Vagina (tissue), 2 donors: ENCODE results near the gene IQCF5.

Experiments
- POLR2A ChIP-seq, 2 donors: fragments of 450-650 bp; IDR thresholded peaks; one replicate each; pipeline ENCODE4 v1.6.1; 2017; ENCODE audit warnings: antibody characterized with exemption in 2 of 2, mild to moderate bottlenecking in 2 of 2, moderate library complexity in 2 of 2
- POLR2AphosphoS5 ChIP-seq, 2 donors: sonication (generic); formaldehyde crosslinking; IDR thresholded peaks; one replicate each; pipeline ENCODE4 v1.9.0; 2017; ENCODE audit warnings: antibody characterized with exemption in 2 of 2, mild to moderate bottlenecking in 2 of 2, low read depth in 1 of 2; ENCODE audit not compliant: insufficient read depth in 1 of 2
- TF ChIP-seq, protein P1 (sequence below), 3 experiments: fragments of 450-650 bp in 2 of 3; fragments of 200-600 bp in 1 of 3; sonication (generic) in 1 of 3; IDR thresholded peaks; one replicate each; pipeline ENCODE4 v1.5.1; 2017 to 2019; ENCODE audit warnings: antibody characterized with exemption in 3 of 3, mild to moderate bottlenecking in 2 of 3, moderate library complexity in 2 of 3

DNA sequence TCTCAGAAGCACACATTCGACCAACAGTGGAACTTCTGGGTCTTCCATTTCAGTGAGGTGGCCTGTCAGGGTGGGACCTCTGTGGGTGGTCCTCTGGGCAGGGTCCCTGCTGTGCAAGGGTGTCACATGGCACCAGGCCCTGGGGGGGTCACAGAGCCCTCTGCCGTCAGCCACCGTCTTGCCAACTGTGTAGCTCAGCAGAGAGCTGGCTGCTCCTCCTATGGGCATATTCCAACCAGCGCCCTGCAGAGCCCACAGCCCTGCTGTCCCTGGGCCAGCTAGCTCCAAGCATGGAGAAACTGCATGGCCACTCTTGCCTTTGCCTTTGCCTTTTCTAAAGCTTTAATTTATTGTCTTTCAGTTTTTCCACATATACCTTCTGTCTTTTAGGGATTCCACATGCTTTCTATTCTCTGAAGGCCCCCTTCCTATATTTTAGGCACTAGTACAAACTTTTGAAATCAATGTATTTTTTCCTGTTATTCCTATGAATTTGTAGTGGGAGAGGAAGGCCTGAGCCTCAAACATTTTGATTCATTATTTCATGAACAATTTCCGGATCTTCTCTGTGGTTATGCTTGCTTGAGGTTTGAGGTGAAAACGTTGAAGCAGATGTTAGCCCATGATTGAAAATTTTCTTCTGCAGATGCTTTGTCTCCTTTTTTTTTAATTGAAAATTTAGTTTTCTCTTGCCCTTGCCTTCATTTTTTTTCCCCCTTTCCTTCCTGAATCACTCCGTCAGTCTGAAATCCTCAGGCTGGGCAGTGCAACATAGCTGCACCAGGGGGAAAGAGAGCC is 16.0 kb upstream of the IQCF5 start:
- TF ChIP-seq, protein P1, sequence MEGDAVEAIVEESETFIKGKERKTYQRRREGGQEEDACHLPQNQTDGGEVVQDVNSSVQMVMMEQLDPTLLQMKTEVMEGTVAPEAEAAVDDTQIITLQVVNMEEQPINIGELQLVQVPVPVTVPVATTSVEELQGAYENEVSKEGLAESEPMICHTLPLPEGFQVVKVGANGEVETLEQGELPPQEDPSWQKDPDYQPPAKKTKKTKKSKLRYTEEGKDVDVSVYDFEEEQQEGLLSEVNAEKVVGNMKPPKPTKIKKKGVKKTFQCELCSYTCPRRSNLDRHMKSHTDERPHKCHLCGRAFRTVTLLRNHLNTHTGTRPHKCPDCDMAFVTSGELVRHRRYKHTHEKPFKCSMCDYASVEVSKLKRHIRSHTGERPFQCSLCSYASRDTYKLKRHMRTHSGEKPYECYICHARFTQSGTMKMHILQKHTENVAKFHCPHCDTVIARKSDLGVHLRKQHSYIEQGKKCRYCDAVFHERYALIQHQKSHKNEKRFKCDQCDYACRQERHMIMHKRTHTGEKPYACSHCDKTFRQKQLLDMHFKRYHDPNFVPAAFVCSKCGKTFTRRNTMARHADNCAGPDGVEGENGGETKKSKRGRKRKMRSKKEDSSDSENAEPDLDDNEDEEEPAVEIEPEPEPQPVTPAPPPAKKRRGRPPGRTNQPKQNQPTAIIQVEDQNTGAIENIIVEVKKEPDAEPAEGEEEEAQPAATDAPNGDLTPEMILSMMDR (IDR thresholded peaks at IDR 0.05), result no peak
- TF ChIP-seq POLR2A (IDR thresholded peaks at IDR 0.05) (no peak), POLR2AphosphoS5 (IDR thresholded peaks at IDR 0.05; ENCODE audit: insufficient read depth in 1 of 2, low read depth in 1 of 2) (no peak)
